Thyroid gland (tissue), 4 donors: ENCODE results near the gene SNX19.

Source experiments
- POLR2A ChIP-seq, 2 donors: fragments of 450-650 bp; IDR thresholded peaks; one replicate each; pipeline ENCODE4 v1.6.1; 2017; ENCODE audit warnings: antibody characterized with exemption in 2 of 2, mild to moderate bottlenecking in 2 of 2, moderate library complexity in 1 of 2
- TF ChIP-seq, protein P1 (sequence below), 6 experiments: fragments of 200-600 bp in 3 of 6; fragments of 450-650 bp in 3 of 6; sonication (generic) in 3 of 6; IDR thresholded peaks; one replicate each; pipeline ENCODE4 v1.5.1; 2016 to 2019; ENCODE audit warnings: antibody characterized with exemption in 6 of 6, mild to moderate bottlenecking in 2 of 6, inconsistent platforms in 1 of 6, moderate library complexity in 1 of 6

GRCh38 chr11:130876100-130876499 lies 40.2 kb downstream of the SNX19 start:
- TF ChIP-seq POLR2A (IDR thresholded peaks at IDR 0.05): no peak
- TF ChIP-seq, protein P1, sequence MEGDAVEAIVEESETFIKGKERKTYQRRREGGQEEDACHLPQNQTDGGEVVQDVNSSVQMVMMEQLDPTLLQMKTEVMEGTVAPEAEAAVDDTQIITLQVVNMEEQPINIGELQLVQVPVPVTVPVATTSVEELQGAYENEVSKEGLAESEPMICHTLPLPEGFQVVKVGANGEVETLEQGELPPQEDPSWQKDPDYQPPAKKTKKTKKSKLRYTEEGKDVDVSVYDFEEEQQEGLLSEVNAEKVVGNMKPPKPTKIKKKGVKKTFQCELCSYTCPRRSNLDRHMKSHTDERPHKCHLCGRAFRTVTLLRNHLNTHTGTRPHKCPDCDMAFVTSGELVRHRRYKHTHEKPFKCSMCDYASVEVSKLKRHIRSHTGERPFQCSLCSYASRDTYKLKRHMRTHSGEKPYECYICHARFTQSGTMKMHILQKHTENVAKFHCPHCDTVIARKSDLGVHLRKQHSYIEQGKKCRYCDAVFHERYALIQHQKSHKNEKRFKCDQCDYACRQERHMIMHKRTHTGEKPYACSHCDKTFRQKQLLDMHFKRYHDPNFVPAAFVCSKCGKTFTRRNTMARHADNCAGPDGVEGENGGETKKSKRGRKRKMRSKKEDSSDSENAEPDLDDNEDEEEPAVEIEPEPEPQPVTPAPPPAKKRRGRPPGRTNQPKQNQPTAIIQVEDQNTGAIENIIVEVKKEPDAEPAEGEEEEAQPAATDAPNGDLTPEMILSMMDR (IDR thresholded peaks at IDR 0.05): no peak
